K562 (cell line): Measurements from ENCODE around the gene CTF1. TPM values are rescaled to one million over a fixed set of nuclear protein-coding genes. Genes with fewer than 3 reads are reported as not detected.

Experiments used
- C11orf30 ChIP-seq: fragments of 450-650 bp; IDR thresholded peaks from 2 replicates; pipeline ENCODE4 v1.6.1; 2016; ENCODE audit warnings: low read depth, mild to moderate bottlenecking
- HOXB6 ChIP-seq: fragments of 250-450 bp; sonication (Bioruptor Pico); IDR thresholded peaks from 2 replicates; pipeline ENCODE4 v1.5.1; 2022; ENCODE audit warnings: mild to moderate bottlenecking, borderline replicate concordance
- MCM2 ChIP-seq: fragments of 450-650 bp; IDR thresholded peaks from 2 replicates; pipeline ENCODE4 v1.6.1; 2017; ENCODE audit warnings: low read depth, mild to moderate bottlenecking
- NFATC3 ChIP-seq: fragments of 450-650 bp; IDR thresholded peaks from 2 replicates; pipeline ENCODE4 v1.6.1; 2017; ENCODE audit warnings: mild to moderate bottlenecking
- NR4A1 ChIP-seq, 2 experiments: fragments of 250-450 bp in 1 of 2; fragments of 450-650 bp in 1 of 2; sonication (Bioruptor Pico) in 1 of 2; IDR thresholded peaks; 2 replicates each; pipeline versions ENCODE4 v1.4.0 to v1.6.1; 2016 to 2020; ENCODE audit warnings: mild to moderate bottlenecking in 2 of 2, missing compliant biosample characterization in 1 of 2, missing genetic modification characterization in 1 of 2, moderate library complexity in 1 of 2
- PCBP1 ChIP-seq: fragments of 200-400 bp; formaldehyde crosslinking; IDR thresholded peaks from 2 replicates; pipeline ENCODE4 v1.6.1; 2018; ENCODE audit warnings: mild to moderate bottlenecking, low read depth, low read length; ENCODE audit not compliant: poor library complexity, severe bottlenecking
- PCBP2 ChIP-seq: fragments of 200-400 bp; formaldehyde crosslinking; IDR thresholded peaks from 2 replicates; pipeline ENCODE4 v1.6.1; 2018; ENCODE audit warnings: low read length, low read depth, mild to moderate bottlenecking, moderate library complexity; ENCODE audit not compliant: poor library complexity, severe bottlenecking
- PHB2 ChIP-seq: fragments of 450-650 bp; IDR thresholded peaks from 2 replicates; pipeline ENCODE4 v1.6.1; 2017; ENCODE audit warnings: low read depth
- POLR2AphosphoS2 ChIP-seq: IDR thresholded peaks from 2 replicates; pipeline ENCODE4 v1.6.1; 2012; ENCODE audit warnings: low read length, improper control_type of control experiment
- POLR2AphosphoS5 ChIP-seq: IDR thresholded peaks from 2 replicates; pipeline ENCODE4 v1.6.1; 2011; ENCODE audit warnings: mild to moderate bottlenecking, low read depth, low read length, moderate library complexity; ENCODE audit not compliant: control insufficient read depth, insufficient read depth
- U2AF1 ChIP-seq: fragments of 200-400 bp; formaldehyde crosslinking; optimal IDR thresholded peaks from 2 replicates; pipeline ENCODE3; 2017; ENCODE audit warnings: mild to moderate bottlenecking, low read depth, low read length, moderate library complexity
- YBX1 ChIP-seq: fragments of 450-650 bp; IDR thresholded peaks from 2 replicates; pipeline ENCODE4 v1.7.1; 2016; ENCODE audit warnings: mild to moderate bottlenecking
- ZBTB7A ChIP-seq: IDR thresholded peaks from 2 replicates; pipeline ENCODE4 v1.6.1; 2011; ENCODE audit warnings: low read depth, mild to moderate bottlenecking, low read length, moderate library complexity, borderline replicate concordance; ENCODE audit not compliant: control insufficient read depth
- ZNF584 ChIP-seq: fragments of 200-800 bp; sonication (Bioruptor generic); IDR thresholded peaks from 2 replicates; pipeline ENCODE4 v1.6.1; 2016; ENCODE audit warnings: low read depth, mild to moderate bottlenecking, missing genetic modification characterization, missing compliant biosample characterization
- polyA plus RNA-seq, 8 experiments: library from polyadenylated mRNA; depleted of rRNA in 4 of 8; stranded (reverse) in 5 of 8; unstranded in 3 of 8; fragments of >200 nt; fragmentation: Nextera tagmentation in 2 of 8; fragmentation: Illumina TruSeq in 1 of 8; extraction: Ambion mirVana in 2 of 8; extraction: Trizol in 1 of 8; gene quantifications; 2 replicates each; pipeline versions ENCODE4 v1.2.1 to v1.2.3, GENCODE V29; 2011 to 2014; ENCODE audit warnings: inconsistent platforms in 1 of 8, missing spikeins in 1 of 8
- total RNA-seq, 7 experiments: library from RNA; depleted of rRNA in 6 of 7; stranded (reverse); fragments of >200 nt in 6 of 7; fragmentation: Illumina TruSeq in 2 of 7; extraction: Trizol in 2 of 7; gene quantifications; 2 replicates each; pipeline versions ENCODE4 v1.2.1 to v1.2.3, GENCODE V29; 2011 to 2021; ENCODE audit warnings: low replicate concordance in 1 of 7
- TF ChIP-seq, protein P1 (sequence below): fragments of 250-450 bp; sonication (Bioruptor Pico); IDR thresholded peaks from 2 replicates; pipeline ENCODE4 v1.4.0; 2020; ENCODE audit warnings: mild to moderate bottlenecking, moderate library complexity, borderline replicate concordance
- TF ChIP-seq, protein P2 (sequence below): fragments of 250-450 bp; sonication (Bioruptor Pico); IDR thresholded peaks from 2 replicates; pipeline ENCODE4 v1.5.0; 2021; ENCODE audit warnings: mild to moderate bottlenecking, borderline replicate concordance
- TF ChIP-seq, protein P3 (sequence below): sonication (generic); formaldehyde crosslinking; IDR thresholded peaks from 2 replicates; pipeline ENCODE4 v1.8.0; 2022; ENCODE audit warnings: missing genetic modification reagents, mild to moderate bottlenecking, borderline replicate concordance

Gene CTF1
- total and polyA plus RNA-seq, 9 of the 15 experiments (the other 6 are each of a cell fraction or from before 2014, with no cell fraction given), result 0.24 to 2.5 (median 0.44) TPM

DNA sequence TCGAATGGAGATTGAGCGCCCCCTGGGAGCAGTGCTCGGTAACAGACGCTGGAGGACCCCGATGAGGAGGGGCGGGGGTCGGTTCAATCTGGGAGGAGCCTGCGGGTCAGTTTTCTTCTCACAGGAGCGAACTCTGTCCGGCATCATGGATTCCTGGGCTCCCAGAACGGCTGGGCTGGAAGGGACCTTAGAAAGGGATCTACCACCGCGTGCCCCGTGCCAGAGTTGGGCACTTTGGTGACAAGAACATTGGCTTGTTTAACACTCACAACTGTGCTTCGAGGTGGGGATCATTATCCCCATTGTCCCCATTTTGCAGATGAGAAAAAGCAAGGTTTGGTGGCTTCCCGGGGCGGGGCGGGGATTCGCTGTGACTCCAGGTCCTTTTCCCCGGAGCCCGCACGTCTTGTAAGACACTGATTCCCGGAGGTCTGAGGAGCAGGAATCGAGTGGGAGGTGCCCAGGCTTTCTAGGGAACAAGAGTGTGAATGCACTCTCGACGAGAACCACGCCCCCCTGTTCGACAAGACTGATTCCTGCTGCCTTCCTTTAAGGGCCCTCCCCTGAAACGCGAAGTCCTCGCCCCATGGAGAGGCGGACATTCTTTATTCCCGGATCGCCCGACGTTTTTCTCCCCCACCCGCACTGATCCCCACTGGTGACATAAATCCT lies 25.5 kb downstream of the CTF1 start (continued):
- TF ChIP-seq, protein P1, sequence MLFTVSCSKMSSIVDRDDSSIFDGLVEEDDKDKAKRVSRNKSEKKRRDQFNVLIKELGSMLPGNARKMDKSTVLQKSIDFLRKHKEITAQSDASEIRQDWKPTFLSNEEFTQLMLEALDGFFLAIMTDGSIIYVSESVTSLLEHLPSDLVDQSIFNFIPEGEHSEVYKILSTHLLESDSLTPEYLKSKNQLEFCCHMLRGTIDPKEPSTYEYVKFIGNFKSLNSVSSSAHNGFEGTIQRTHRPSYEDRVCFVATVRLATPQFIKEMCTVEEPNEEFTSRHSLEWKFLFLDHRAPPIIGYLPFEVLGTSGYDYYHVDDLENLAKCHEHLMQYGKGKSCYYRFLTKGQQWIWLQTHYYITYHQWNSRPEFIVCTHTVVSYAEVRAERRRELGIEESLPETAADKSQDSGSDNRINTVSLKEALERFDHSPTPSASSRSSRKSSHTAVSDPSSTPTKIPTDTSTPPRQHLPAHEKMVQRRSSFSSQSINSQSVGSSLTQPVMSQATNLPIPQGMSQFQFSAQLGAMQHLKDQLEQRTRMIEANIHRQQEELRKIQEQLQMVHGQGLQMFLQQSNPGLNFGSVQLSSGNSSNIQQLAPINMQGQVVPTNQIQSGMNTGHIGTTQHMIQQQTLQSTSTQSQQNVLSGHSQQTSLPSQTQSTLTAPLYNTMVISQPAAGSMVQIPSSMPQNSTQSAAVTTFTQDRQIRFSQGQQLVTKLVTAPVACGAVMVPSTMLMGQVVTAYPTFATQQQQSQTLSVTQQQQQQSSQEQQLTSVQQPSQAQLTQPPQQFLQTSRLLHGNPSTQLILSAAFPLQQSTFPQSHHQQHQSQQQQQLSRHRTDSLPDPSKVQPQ (CRISPR knock-in tag), result no peak
- TF ChIP-seq, protein P2, sequence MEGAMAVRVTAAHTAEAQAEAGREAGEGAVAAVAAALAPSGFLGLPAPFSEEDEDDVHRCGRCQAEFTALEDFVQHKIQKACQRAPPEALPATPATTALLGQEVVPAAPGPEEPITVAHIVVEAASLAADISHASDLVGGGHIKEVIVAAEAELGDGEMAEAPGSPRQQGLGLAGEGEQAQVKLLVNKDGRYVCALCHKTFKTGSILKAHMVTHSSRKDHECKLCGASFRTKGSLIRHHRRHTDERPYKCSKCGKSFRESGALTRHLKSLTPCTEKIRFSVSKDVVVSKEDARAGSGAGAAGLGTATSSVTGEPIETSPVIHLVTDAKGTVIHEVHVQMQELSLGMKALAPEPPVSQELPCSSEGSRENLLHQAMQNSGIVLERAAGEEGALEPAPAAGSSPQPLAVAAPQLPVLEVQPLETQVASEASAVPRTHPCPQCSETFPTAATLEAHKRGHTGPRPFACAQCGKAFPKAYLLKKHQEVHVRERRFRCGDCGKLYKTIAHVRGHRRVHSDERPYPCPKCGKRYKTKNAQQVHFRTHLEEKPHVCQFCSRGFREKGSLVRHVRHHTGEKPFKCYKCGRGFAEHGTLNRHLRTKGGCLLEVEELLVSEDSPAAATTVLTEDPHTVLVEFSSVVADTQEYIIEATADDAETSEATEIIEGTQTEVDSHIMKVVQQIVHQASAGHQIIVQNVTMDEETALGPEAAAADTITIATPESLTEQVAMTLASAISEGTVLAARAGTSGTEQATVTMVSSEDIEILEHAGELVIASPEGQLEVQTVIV (CRISPR knock-in tag), result no peak
- TF ChIP-seq NR4A1 (CRISPR knock-in tag; IDR thresholded peaks at IDR 0.05) (no peak), NR4A1 (tag; IDR thresholded peaks at IDR 0.05) (no peak), NFATC3 (no peak), MCM2 (no peak), PCBP2 (no peak), HOXB6 (CRISPR knock-in tag) (no peak), PCBP1 (no peak), YBX1 (no peak), POLR2AphosphoS5 (no peak), PHB2 (no peak), ZNF584 (CRISPR knock-in tag) (no peak), U2AF1 (no peak), C11orf30 (no peak), POLR2AphosphoS2 (no peak), ZBTB7A (peak; percentile 99)
- TF ChIP-seq, protein P3, sequence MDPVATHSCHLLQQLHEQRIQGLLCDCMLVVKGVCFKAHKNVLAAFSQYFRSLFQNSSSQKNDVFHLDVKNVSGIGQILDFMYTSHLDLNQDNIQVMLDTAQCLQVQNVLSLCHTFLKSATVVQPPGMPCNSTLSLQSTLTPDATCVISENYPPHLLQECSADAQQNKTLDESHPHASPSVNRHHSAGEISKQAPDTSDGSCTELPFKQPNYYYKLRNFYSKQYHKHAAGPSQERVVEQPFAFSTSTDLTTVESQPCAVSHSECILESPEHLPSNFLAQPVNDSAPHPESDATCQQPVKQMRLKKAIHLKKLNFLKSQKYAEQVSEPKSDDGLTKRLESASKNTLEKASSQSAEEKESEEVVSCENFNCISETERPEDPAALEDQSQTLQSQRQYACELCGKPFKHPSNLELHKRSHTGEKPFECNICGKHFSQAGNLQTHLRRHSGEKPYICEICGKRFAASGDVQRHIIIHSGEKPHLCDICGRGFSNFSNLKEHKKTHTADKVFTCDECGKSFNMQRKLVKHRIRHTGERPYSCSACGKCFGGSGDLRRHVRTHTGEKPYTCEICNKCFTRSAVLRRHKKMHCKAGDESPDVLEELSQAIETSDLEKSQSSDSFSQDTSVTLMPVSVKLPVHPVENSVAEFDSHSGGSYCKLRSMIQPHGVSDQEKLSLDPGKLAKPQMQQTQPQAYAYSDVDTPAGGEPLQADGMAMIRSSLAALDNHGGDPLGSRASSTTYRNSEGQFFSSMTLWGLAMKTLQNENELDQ (CRISPR knock-in tag), result no peak
